Karpas-422 (cell line): Measurements from ENCODE around the gene CYB561A3. TPM values are rescaled to one million over a fixed set of nuclear protein-coding genes. Genes with fewer than 3 reads are reported as not detected.

Source experiments
- total RNA-seq: library from RNA; depleted of rRNA; stranded (reverse); fragments of >200 nt; shearing (Covaris generic); gene quantifications from 2 replicates; pipeline ENCODE4 v1.2.3, GENCODE V29; 2014; ENCODE audit warnings: low replicate concordance; rRNA removed

Gene CYB561A3
- total RNA-seq, 1 experiment from 2014 or later = 51.3 TPM

Other genes with a start within 250 kb of the CYB561A3 start
- gene VPS37C, start 200.5 kb downstream of the CYB561A3 start, total RNA-seq = 11.3 and 13.8 TPM in 2 replicates
- gene PGA3, start 158.4 kb downstream of the CYB561A3 start, total RNA-seq = not detected in 2 replicates
- gene PGA4, start 139.5 kb downstream of the CYB561A3 start, total RNA-seq = not detected in 2 replicates
- not detected in 2 replicates for gene PGA5, start 120.7 kb downstream of the CYB561A3 start, total RNA-seq
- 0.07 and 0.32 TPM in 2 replicates for gene VWCE, start 66.6 kb downstream of the CYB561A3 start, total RNA-seq
- 100 and 163 TPM in 2 replicates for gene DDB1, start 28.8 kb downstream of the CYB561A3 start, total RNA-seq
- gene TKFC, start 28.7 kb downstream of the CYB561A3 start, total RNA-seq = 72.6 and 92.4 TPM in 2 replicates
- 27.2 and 70.3 TPM in 2 replicates for gene TMEM138, start 492 bp upstream of the CYB561A3 start, total RNA-seq
- 33.1 and 54.9 TPM in 2 replicates for gene TMEM216, start 30.7 kb upstream of the CYB561A3 start, total RNA-seq
- 50.0 and 64.1 TPM in 2 replicates for gene CPSF7, start 68.1 kb upstream of the CYB561A3 start, total RNA-seq
- gene SDHAF2, start 68.2 kb upstream of the CYB561A3 start, total RNA-seq = 25.3 and 27.6 TPM in 2 replicates
- 1.0 TPM in 1 of 2 replicates, not detected in the other for gene LRRC10B, start 146.9 kb upstream of the CYB561A3 start, total RNA-seq
- gene SYT7, start 219.2 kb upstream of the CYB561A3 start, total RNA-seq = not detected in 2 replicates